CD14-positive monocyte (primary cell): ENCODE results near the gene EPHA2. TPM values are rescaled to one million over a fixed set of nuclear protein-coding genes. Genes with fewer than 3 reads are reported as not detected.

Experiments used
- DNase-seq, 3 donors: peaks; one replicate each; pipeline ENCODE4 v3.0.0-alpha.2; 2011 to 2022
- H2AFZ ChIP-seq: 2 replicates; pipeline ENCODE4 v1.6.0; 2012; ENCODE audit warnings: mild to moderate bottlenecking, low read depth, low read length, inconsistent platforms; ENCODE audit not compliant: insufficient read depth, poor library complexity, severe bottlenecking
- H3K27ac ChIP-seq, 2 donors: 1 replicate in 1 of 2; 2 replicates in 1 of 2; pipeline ENCODE4 v1.5.1; 2012 to 2013; ENCODE audit warnings: low read length in 2 of 2, control low read depth in 1 of 2, inconsistent platforms in 1 of 2, low read depth in 1 of 2, mild to moderate bottlenecking in 1 of 2
- H3K27me3 ChIP-seq, 2 donors: one replicate each; pipeline versions ENCODE4 v1.6.0 to v1.6.1; 2011 to 2013; ENCODE audit warnings: low read length in 2 of 2; ENCODE audit not compliant: control insufficient read depth in 2 of 2, insufficient read depth in 2 of 2
- H3K36me3 ChIP-seq, 2 donors: replicated peaks in 1 of 2; 1 replicate in 1 of 2; 2 replicates in 1 of 2; pipeline versions ENCODE4 v1.5.1 to v1.6.1; 2012 to 2013; ENCODE audit warnings: low read length in 2 of 2, control low read depth in 1 of 2, inconsistent platforms in 1 of 2, mild to moderate bottlenecking in 1 of 2; ENCODE audit not compliant: insufficient read depth in 2 of 2, control insufficient read depth in 1 of 2
- H3K4me1 ChIP-seq, 2 donors: 1 replicate in 1 of 2; 2 replicates in 1 of 2; pipeline versions ENCODE4 v1.5.1 to v1.6.1; 2012 to 2013; ENCODE audit warnings: low read length in 2 of 2, control low read depth in 1 of 2, inconsistent platforms in 1 of 2, mild to moderate bottlenecking in 1 of 2, moderate library complexity in 1 of 2; ENCODE audit not compliant: insufficient read depth in 2 of 2, control insufficient read depth in 1 of 2
- H3K4me2 ChIP-seq: replicated peaks from 2 replicates; pipeline ENCODE3; 2012; ENCODE audit warnings: low read length, moderate library complexity, mild to moderate bottlenecking; ENCODE audit not compliant: poor library complexity, severe bottlenecking; ENCODE audit errors: extremely low read depth
- H3K4me3 ChIP-seq, 3 experiments: fragments of 200-600 bp in 1 of 3; sonication (generic) in 1 of 3; replicated peaks in 1 of 3; 1 replicate in 2 of 3; 2 replicates in 1 of 3; pipeline ENCODE4 v1.5.1; 2011 to 2013; ENCODE audit warnings: low read length in 3 of 3, mild to moderate bottlenecking in 3 of 3, control low read depth in 2 of 3, low read depth in 2 of 3, inconsistent platforms in 1 of 3, moderate library complexity in 1 of 3
- H3K79me2 ChIP-seq: 2 replicates; pipeline ENCODE4 v1.6.0; 2012; ENCODE audit warnings: mild to moderate bottlenecking, control low read depth, inconsistent platforms, low read length, moderate library complexity; ENCODE audit not compliant: insufficient read depth
- H3K9ac ChIP-seq: 2 replicates; pipeline ENCODE4 v1.6.0; 2017; ENCODE audit warnings: low read length, mild to moderate bottlenecking; ENCODE audit not compliant: insufficient read depth, poor library complexity, severe bottlenecking
- H3K9me3 ChIP-seq, 2 donors: replicated peaks in 1 of 2; 1 replicate in 1 of 2; 2 replicates in 1 of 2; pipeline versions ENCODE4 v1.5.1 to v1.6.1; 2012 to 2013; ENCODE audit warnings: low read length in 2 of 2, control low read depth in 1 of 2; ENCODE audit not compliant: control insufficient read depth in 1 of 2, insufficient read depth in 1 of 2
- H4K20me1 ChIP-seq: 2 replicates; pipeline ENCODE4 v1.6.0; 2012; ENCODE audit warnings: mild to moderate bottlenecking, low read length, control low read depth, moderate library complexity; ENCODE audit not compliant: insufficient read depth
- H3K27ac Mint-ChIP-seq, 7 donors: one replicate each; pipeline ENCODE4 v1.8.0; 2020; ENCODE audit warnings: mild to moderate bottlenecking in 7 of 7, mixed read lengths in 7 of 7, moderate library complexity in 6 of 7, inconsistent platforms in 2 of 7
- H3K27me3 Mint-ChIP-seq, 3 donors: one replicate each; pipeline ENCODE4 v1.8.0; 2021 to 2022; ENCODE audit warnings: low read depth in 3 of 3, mild to moderate bottlenecking in 3 of 3, mixed read lengths in 3 of 3, moderate library complexity in 3 of 3, inconsistent platforms in 1 of 3
- H3K36me3 Mint-ChIP-seq, 2 donors: one replicate each; pipeline ENCODE4 v1.8.0; 2020; ENCODE audit warnings: mixed read lengths in 2 of 2, inconsistent platforms in 1 of 2, mild to moderate bottlenecking in 1 of 2
- H3K4me1 Mint-ChIP-seq: one replicate; pipeline ENCODE4 v1.8.0; 2020; ENCODE audit warnings: mild to moderate bottlenecking, mixed read lengths
- H3K4me3 Mint-ChIP-seq, 2 donors: one replicate each; pipeline ENCODE4 v1.8.0; 2020; ENCODE audit warnings: mild to moderate bottlenecking in 2 of 2, mixed read lengths in 2 of 2, moderate library complexity in 1 of 2
- H3K9me3 Mint-ChIP-seq, 7 donors: one replicate each; pipeline ENCODE4 v1.8.0; 2020 to 2022; ENCODE audit warnings: mixed read lengths in 7 of 7, mild to moderate bottlenecking in 6 of 7, moderate library complexity in 6 of 7, inconsistent platforms in 2 of 7
- WGBS: methylation state at CpG from one replicate; pipeline ENCODE4 v1.1.5; 2013; ENCODE audit warnings: missing lambda C conversion rate; ENCODE audit not compliant: insufficient coverage; 5-methylcytosine and 5-hydroxymethylcytosine counted together
- intact Hi-C, 2 donors: fragments of 100-400 bp; cut with micrococcal nuclease; formaldehyde crosslinking; loops; one replicate each; pipeline versions ENCODE4 v1.15.0 to v1.15.1; 2023
- polyA plus RNA-seq, 3 donors: library from polyadenylated mRNA; depleted of rRNA in 1 of 3; unstranded in 2 of 3; stranded (reverse) in 1 of 3; fragments of 300-500 nt in 2 of 3; fragments of >200 nt in 1 of 3; fragmentation: Illumina TruSeq in 2 of 3; gene quantifications; 1 replicate in 2 of 3; 2 replicates in 1 of 3; pipeline ENCODE4 v1.2.3, GENCODE V29; 2012 to 2021
- TF ChIP-seq, protein P1 (sequence below): fragments of 200-600 bp; IDR thresholded peaks from one replicate; pipeline ENCODE4 v1.8.0; 2022; ENCODE audit warnings: antibody characterized with exemption, mild to moderate bottlenecking

EPHA2 gene
- polyA plus RNA-seq, 3 donors: 0.03 TPM; not detected in 2

DNA sequence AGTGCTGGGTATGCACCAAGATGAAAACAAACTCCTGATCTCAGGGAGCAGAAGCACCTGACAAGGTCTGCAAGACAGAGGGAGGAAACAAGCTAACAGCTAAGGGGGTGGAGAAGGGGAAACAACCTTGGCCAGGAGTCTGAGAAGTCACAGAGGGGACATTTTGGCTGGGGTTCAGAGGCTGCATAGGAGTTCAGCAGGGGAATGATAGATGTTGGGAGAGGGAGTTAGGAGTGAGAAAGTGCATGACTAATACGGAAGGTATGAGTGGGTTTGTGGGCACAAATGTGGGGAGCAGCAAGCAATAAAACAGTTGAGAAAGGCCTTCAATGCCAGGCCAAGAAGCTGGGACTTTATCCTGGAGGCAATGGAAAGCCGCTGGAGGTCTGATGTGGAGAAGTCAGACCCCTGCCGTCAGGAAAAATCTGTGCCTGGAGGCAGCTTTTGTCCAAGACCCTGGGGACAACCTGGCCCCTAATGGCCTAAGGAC lies 16.4 kb downstream of the EPHA2 start:
- H3K4me3 Mint-ChIP-seq: no peak overlapping the region
- Histone ChIP-seq H3K27ac (no peak overlapping the region), H3K4me3 (no peak overlapping the region), H3K36me3 (no peaks in the 10 kb centered on the region), H3K4me2 (no peak overlapping the region), H3K27me3 (no peaks in the 10 kb centered on the region), H4K20me1 (no peaks in the 10 kb centered on the region), H3K9me3 (no peaks in the 10 kb centered on the region), H2AFZ (no peak overlapping the region), H3K79me2 (no peaks in the 10 kb centered on the region), H3K4me1 (no peaks in the 10 kb centered on the region), H3K9ac (no peak overlapping the region)
- H3K4me1 Mint-ChIP-seq: peaks cover 4% of the 10 kb centered on the region
- TF ChIP-seq, protein P1, sequence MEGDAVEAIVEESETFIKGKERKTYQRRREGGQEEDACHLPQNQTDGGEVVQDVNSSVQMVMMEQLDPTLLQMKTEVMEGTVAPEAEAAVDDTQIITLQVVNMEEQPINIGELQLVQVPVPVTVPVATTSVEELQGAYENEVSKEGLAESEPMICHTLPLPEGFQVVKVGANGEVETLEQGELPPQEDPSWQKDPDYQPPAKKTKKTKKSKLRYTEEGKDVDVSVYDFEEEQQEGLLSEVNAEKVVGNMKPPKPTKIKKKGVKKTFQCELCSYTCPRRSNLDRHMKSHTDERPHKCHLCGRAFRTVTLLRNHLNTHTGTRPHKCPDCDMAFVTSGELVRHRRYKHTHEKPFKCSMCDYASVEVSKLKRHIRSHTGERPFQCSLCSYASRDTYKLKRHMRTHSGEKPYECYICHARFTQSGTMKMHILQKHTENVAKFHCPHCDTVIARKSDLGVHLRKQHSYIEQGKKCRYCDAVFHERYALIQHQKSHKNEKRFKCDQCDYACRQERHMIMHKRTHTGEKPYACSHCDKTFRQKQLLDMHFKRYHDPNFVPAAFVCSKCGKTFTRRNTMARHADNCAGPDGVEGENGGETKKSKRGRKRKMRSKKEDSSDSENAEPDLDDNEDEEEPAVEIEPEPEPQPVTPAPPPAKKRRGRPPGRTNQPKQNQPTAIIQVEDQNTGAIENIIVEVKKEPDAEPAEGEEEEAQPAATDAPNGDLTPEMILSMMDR: no peak
- 94% methylated on average over 2 of the region's 3 CpGs for WGBS
- no peaks in the 10 kb centered on the region for H3K9me3 Mint-ChIP-seq
- intact Hi-C loops: no loop called here
- DNase-seq: no peak
- no peaks in the 10 kb centered on the region for H3K36me3 Mint-ChIP-seq
- peaks cover 10 to 16% (median 16%) of the 10 kb centered on the region in 3 donors for H3K27me3 Mint-ChIP-seq
- H3K27ac Mint-ChIP-seq: no peak overlapping the region

DNA sequence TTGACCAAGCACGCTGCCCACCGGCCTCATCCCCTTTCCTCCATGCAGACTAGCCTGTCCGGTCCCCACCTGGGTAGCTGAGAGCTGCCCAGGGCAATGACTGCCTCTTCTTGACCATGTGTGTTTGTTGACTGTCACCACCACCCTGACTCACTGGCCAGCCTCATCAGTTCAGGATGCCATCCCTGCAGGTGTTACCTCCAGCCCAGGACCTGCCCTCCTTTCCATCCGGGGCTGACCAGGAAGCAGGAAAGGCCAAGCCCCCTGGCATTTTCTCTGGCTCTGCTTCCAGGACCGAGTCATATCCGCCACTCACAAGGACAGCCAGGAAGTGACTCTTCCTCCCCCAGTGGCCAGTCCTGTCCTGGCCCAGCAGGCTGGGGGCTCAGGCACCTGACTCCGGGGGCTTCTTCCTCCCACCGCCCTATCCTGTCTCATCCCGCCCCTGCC lies 17.1 kb downstream of the EPHA2 start:
- Histone ChIP-seq H4K20me1 (no peaks in the 10 kb centered on the region), H3K4me2 (no peak overlapping the region), H3K27ac (no peak overlapping the region), H3K79me2 (no peaks in the 10 kb centered on the region), H3K36me3 (no peaks in the 10 kb centered on the region), H3K27me3 (no peaks in the 10 kb centered on the region), H3K4me3 (no peak overlapping the region), H2AFZ (no peak overlapping the region), H3K9ac (no peak overlapping the region), H3K9me3 (no peaks in the 10 kb centered on the region), H3K4me1 (no peaks in the 10 kb centered on the region)
- DNase-seq: no peak
- Mint-ChIP-seq H3K27ac (peak overlapping the region in 1 of 7 donors; percentile 61), H3K4me1 (peaks cover 4% of the 10 kb centered on the region), H3K36me3 (no peaks in the 10 kb centered on the region), H3K9me3 (no peaks in the 10 kb centered on the region), H3K4me3 (no peak overlapping the region), H3K27me3 (peaks cover 10 to 16% (median 16%) of the 10 kb centered on the region in 3 donors)
- 86% methylated on average over 7 of the region's 9 CpGs for WGBS
- intact Hi-C loops: no loop called here
- TF ChIP-seq, protein P1: no peak
